ENCODE measurements around the gene ARPC1A. TPM values are rescaled to one million over a fixed set of nuclear protein-coding genes. Genes with fewer than 3 reads are reported as not detected.
"Not testable (repeated sequence)": the region's sequence is repeated elsewhere in the genome, so short reads cannot be mapped to it uniquely, and the experiment has no call there.

ARPC1A gene
- total RNA-seq, 1 experiment from 2014 or later: 253 TPM

- Histone ChIP-seq H3K9me3 (ENCODE audit: control insufficient read depth, insufficient read depth, low read depth, low read length) (no peaks in the 10 kb centered on the region), H3K27ac (ENCODE audit: low read length) (peak overlapping the region; percentile 99), H3K4me3 (ENCODE audit: low read depth in 2 of 2, low read length in 2 of 2) (peak overlapping the region; percentile 87 to 96), H3K27me3 (ENCODE audit: control insufficient read depth, insufficient read depth, low read length) (no peaks in the 10 kb centered on the region), H3K36me3 (ENCODE audit: control insufficient read depth, insufficient read depth, low read length) (peaks cover 4% of the 10 kb centered on the region; the same call in 1 of the 2 replicates), H3K4me1 (ENCODE audit: control insufficient read depth, insufficient read depth, low read length) (peaks cover 21% of the 10 kb centered on the region)
- intact Hi-C loops (cut with micrococcal nuclease; ENCODE audit: unreplicated experiment) (no loop called here), in situ Hi-C loops (cut with HindIII; ENCODE audit: low pct_unique_long_range_greater_than_20kb, low sequenced_read_pairs) (no loop called here)
- TF ChIP-seq REST (IDR thresholded peaks at IDR 0.05; ENCODE audit: insufficient read depth in 1 of 2, low read depth in 2 of 2, low read length in 1 of 2) (no peak), CTCF (IDR thresholded peaks at IDR 0.05) (no peak), POLR2AphosphoS5 (IDR thresholded peaks at IDR 0.05; ENCODE audit: low read depth, low read length) (no peak), TCF7L2 (IDR thresholded peaks at IDR 0.05; ENCODE audit: low read depth, low read length) (no peak)
- ATAC-seq: peak; percentile 4; the same call in 1 of the 2 replicates
- ChIA-PET POLR2A (no interaction called here), CTCF (no interaction called here)
- TSS peak; percentile 95 for BruUV-seq (replicated peaks)
- DNase-seq (ENCODE audit: low read depth, low spot score): no peak
These were observed 651 bp upstream of the ARPC1A start for GRCh38 chr7:99325001-99325493.

- Histone ChIP-seq H3K4me3 (ENCODE audit: low read depth in 2 of 2, low read length in 2 of 2) (peak overlapping the region; percentile 87 to 96), H3K27me3 (ENCODE audit: control insufficient read depth, insufficient read depth, low read length) (no peaks in the 10 kb centered on the region), H3K36me3 (ENCODE audit: control insufficient read depth, insufficient read depth, low read length) (peaks cover 4% of the 10 kb centered on the region; the same call in 1 of the 2 replicates), H3K27ac (ENCODE audit: low read length) (peak overlapping the region; percentile 99), H3K4me1 (ENCODE audit: control insufficient read depth, insufficient read depth, low read length) (peaks cover 25% of the 10 kb centered on the region), H3K9me3 (ENCODE audit: control insufficient read depth, insufficient read depth, low read depth, low read length) (no peaks in the 10 kb centered on the region)
- intact Hi-C loops (cut with micrococcal nuclease; ENCODE audit: unreplicated experiment): no loop called here
- CTCF ChIA-PET: interaction anchor here (0.7 kb wide), 1 partner anchor 167 kb away, joined by 5 read pairs; no protein-coding TSS in a partner anchor
- TF ChIP-seq SIN3A (IDR thresholded peaks at IDR 0.05; ENCODE audit: borderline replicate concordance, insufficient read depth, low read depth, low read length): no peak
- no peak for TF ChIP-seq POLR2AphosphoS5 (IDR thresholded peaks at IDR 0.05; ENCODE audit: low read depth, low read length)
- TF ChIP-seq CTCF (IDR thresholded peaks at IDR 0.05): no peak
- no peak for TF ChIP-seq TCF7L2 (IDR thresholded peaks at IDR 0.05; ENCODE audit: low read depth, low read length)
- no peak for TF ChIP-seq REST (IDR thresholded peaks at IDR 0.05; ENCODE audit: insufficient read depth in 1 of 2, low read depth in 2 of 2, low read length in 1 of 2)
- BruUV-seq (replicated peaks): no TSS peak
- no peak for ATAC-seq
- POLR2A ChIA-PET: no interaction called here
- DNase-seq (ENCODE audit: low read depth, low spot score): no peak
- in situ Hi-C loops (cut with HindIII; ENCODE audit: low pct_unique_long_range_greater_than_20kb, low sequenced_read_pairs): no loop called here
These were observed 697 bp downstream of the ARPC1A start for GRCh38 chr7:99326408-99326782.

DNA sequence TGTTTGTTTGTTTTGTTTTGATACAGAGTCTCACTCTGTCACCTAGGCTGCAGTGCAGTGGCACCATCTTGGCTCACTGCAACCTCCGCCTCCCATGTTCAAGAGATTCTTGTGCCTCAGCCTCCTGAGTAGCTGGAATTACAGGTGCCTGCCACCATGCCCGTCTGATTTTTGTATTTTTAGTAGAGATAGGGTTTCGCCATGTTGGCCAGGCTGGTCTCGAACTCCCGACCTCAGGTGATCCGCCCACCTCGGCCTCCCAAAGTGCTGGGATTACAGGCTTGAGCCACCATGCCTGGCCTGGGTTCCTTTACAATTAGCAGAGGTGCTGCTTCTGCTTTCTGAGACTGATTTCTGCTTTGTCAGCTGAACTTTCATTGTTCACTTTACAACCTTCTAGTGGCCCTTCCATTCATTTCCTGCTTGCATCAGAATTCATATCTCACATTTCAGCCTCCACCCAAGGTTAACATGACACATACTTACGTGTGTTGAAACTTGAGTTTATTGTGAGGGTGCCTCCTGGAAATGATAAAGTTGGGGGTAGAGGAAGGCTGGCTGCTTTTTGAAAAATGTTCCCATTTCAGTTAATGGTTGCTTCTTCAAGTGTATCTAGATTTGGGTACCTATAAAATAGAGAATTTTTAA, 4.7 kb downstream of the ARPC1A start:
- peak; percentile 90 for DNase-seq (ENCODE audit: low read depth, low spot score)
- H3K9me3 ChIP-seq (ENCODE audit: control insufficient read depth, insufficient read depth, low read depth, low read length); POLR2A ChIA-PET; intact Hi-C loops (cut with micrococcal nuclease; ENCODE audit: unreplicated experiment); H3K36me3 ChIP-seq (ENCODE audit: control insufficient read depth, insufficient read depth, low read length); H3K27me3 ChIP-seq (ENCODE audit: control insufficient read depth, insufficient read depth, low read length); H3K4me3 ChIP-seq (ENCODE audit: low read depth in 2 of 2, low read length in 2 of 2); BruUV-seq (replicated peaks); H3K27ac ChIP-seq (ENCODE audit: low read length); ATAC-seq; in situ Hi-C loops (cut with HindIII; ENCODE audit: low pct_unique_long_range_greater_than_20kb, low sequenced_read_pairs): not testable (repeated sequence)
- CTCF ChIA-PET: interaction anchor here (0.6 kb wide), 1 partner anchor 36 kb away, joined by 8 read pairs; no protein-coding TSS in a partner anchor
- H3K4me1 ChIP-seq (ENCODE audit: control insufficient read depth, insufficient read depth, low read length): peaks cover 17% of the 10 kb centered on the region
